ENCODE data around the gene TRIM52. TPM values are rescaled to one million over a fixed set of nuclear protein-coding genes. Genes with fewer than 3 reads are reported as not detected.

Gene TRIM52
- total and polyA plus RNA-seq, 9 of the 15 experiments (the other 6 are each of a cell fraction or from before 2014, with no cell fraction given): 3.3 to 21.9 (median 13.5) TPM

DNA sequence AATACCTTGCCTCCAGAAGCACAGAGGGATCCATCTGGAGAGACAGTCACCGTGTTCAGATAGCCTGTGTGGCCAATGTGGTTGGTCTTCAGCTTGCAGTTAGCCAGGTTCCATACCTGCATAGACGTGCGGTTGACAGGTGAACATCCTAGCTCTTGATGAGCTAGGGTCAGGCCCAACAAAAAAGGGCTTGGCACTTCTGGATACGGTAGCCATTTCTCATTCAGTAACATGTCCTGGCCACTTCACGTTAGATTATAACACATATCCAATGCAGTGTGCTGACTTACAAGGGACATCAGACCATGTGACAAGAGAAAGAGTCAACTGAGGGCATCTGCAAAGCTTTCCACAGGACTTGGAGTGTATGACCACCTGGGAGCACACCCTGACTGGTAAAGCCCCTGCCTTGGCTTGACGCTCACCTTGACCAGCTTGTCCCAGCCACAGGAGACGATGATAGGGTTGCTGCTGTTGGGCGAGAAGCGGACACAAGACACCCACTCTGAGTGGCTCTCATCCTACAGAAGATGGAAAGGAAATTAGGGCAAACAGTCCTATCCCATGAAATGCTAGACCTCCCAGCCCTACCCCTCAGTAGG is 21.8 kb downstream of the TRIM52 start (continued):
- no peak for TF ChIP-seq NR2F6 (CRISPR knock-in tag; IDR thresholded peaks at IDR 0.05)
- TF ChIP-seq POLR2B (IDR thresholded peaks at IDR 0.05; ENCODE audit: low read depth, partially characterized antibody): peak; percentile 22
- TF ChIP-seq, protein P1, sequence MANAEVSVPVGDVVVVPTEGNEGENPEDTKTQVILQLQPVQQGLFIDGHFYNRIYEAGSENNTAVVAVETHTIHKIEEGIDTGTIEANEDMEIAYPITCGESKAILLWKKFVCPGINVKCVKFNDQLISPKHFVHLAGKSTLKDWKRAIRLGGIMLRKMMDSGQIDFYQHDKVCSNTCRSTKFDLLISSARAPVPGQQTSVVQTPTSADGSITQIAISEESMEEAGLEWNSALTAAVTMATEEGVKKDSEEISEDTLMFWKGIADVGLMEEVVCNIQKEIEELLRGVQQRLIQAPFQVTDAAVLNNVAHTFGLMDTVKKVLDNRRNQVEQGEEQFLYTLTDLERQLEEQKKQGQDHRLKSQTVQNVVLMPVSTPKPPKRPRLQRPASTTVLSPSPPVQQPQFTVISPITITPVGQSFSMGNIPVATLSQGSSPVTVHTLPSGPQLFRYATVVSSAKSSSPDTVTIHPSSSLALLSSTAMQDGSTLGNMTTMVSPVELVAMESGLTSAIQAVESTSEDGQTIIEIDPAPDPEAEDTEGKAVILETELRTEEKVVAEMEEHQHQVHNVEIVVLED (CRISPR knock-in tag; IDR thresholded peaks at IDR 0.05): no peak
- no peak for TF ChIP-seq BCOR (IDR thresholded peaks at IDR 0.05)
- no peak for TF ChIP-seq OTX1 (CRISPR knock-in tag; IDR thresholded peaks at IDR 0.05)
- TF ChIP-seq NFYB (IDR thresholded peaks at IDR 0.05; ENCODE audit: extremely low read depth, insufficient read length): no peak
- TF ChIP-seq ZNF551 (CRISPR knock-in tag; IDR thresholded peaks at IDR 0.05): no peak
- TF ChIP-seq ZNF584 (CRISPR knock-in tag; IDR thresholded peaks at IDR 0.05; ENCODE audit: low read depth): no peak
- TF ChIP-seq POLR2A (conservative IDR thresholded peaks at IDR 0.05): peak; percentile 11
- TF ChIP-seq XRCC5 (IDR thresholded peaks at IDR 0.05; ENCODE audit: low read depth, low read length): no peak
- TF ChIP-seq, protein P2, sequence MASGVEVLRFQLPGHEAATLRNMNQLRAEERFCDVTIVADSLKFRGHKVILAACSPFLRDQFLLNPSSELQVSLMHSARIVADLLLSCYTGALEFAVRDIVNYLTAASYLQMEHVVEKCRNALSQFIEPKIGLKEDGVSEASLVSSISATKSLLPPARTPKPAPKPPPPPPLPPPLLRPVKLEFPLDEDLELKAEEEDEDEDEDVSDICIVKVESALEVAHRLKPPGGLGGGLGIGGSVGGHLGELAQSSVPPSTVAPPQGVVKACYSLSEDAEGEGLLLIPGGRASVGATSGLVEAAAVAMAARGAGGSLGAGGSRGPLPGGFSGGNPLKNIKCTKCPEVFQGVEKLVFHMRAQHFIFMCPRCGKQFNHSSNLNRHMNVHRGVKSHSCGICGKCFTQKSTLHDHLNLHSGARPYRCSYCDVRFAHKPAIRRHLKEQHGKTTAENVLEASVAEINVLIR (CRISPR knock-in tag; IDR thresholded peaks at IDR 0.05): no peak
- TF ChIP-seq ZNF507 (tag; conservative IDR thresholded peaks at IDR 0.05): no peak
- TF ChIP-seq SMARCB1 (IDR thresholded peaks at IDR 0.05; ENCODE audit: insufficient read length, low read depth): no peak
- TF ChIP-seq MXI1 (IDR thresholded peaks at IDR 0.05; ENCODE audit: low read depth, low read length): no peak
- TF ChIP-seq, protein P3, sequence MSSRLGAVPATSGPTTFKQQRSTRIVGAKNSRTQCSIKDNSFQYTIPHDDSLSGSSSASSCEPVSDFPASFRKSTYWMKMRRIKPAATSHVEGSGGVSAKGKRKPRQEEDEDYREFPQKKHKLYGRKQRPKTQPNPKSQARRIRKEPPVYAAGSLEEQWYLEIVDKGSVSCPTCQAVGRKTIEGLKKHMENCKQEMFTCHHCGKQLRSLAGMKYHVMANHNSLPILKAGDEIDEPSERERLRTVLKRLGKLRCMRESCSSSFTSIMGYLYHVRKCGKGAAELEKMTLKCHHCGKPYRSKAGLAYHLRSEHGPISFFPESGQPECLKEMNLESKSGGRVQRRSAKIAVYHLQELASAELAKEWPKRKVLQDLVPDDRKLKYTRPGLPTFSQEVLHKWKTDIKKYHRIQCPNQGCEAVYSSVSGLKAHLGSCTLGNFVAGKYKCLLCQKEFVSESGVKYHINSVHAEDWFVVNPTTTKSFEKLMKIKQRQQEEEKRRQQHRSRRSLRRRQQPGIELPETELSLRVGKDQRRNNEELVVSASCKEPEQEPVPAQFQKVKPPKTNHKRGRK (tag; IDR thresholded peaks at IDR 0.05): no peak
- TF ChIP-seq, protein P4, sequence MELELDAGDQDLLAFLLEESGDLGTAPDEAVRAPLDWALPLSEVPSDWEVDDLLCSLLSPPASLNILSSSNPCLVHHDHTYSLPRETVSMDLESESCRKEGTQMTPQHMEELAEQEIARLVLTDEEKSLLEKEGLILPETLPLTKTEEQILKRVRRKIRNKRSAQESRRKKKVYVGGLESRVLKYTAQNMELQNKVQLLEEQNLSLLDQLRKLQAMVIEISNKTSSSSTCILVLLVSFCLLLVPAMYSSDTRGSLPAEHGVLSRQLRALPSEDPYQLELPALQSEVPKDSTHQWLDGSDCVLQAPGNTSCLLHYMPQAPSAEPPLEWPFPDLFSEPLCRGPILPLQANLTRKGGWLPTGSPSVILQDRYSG (tag; conservative IDR thresholded peaks at IDR 0.05; ENCODE audit: low read depth): no peak
- peak; percentile 4; the same call in 1 of the 2 replicates for TF ChIP-seq TCF3 (CRISPR knock-in tag; IDR thresholded peaks at IDR 0.05)
- no peak for TF ChIP-seq E2F3 (CRISPR knock-in tag; IDR thresholded peaks at IDR 0.05)
- peak; percentile 1; the same call in 1 of the 2 replicates for TF ChIP-seq SUPT5H (IDR thresholded peaks at IDR 0.05)
- no peak for TF ChIP-seq SMAD1 (IDR thresholded peaks at IDR 0.05; ENCODE audit: low read depth, low read length, partially characterized antibody)
- TF ChIP-seq ZNF212 (CRISPR knock-in tag; IDR thresholded peaks at IDR 0.05): no peak
- no peak for TF ChIP-seq NR3C1 (CRISPR knock-in tag; IDR thresholded peaks at IDR 0.05)
- no peak for TF ChIP-seq ELF1 (tag; IDR thresholded peaks at IDR 0.05)
- TF ChIP-seq, protein P5, sequence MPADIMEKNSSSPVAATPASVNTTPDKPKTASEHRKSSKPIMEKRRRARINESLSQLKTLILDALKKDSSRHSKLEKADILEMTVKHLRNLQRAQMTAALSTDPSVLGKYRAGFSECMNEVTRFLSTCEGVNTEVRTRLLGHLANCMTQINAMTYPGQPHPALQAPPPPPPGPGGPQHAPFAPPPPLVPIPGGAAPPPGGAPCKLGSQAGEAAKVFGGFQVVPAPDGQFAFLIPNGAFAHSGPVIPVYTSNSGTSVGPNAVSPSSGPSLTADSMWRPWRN (IDR thresholded peaks at IDR 0.05; ENCODE audit: low read depth): no peak
